ENCODE data around the gene ZNF444. TPM values are rescaled to one million over a fixed set of nuclear protein-coding genes. Genes with fewer than 3 reads are reported as not detected.

ZNF444 gene
- total RNA-seq, 1 experiment from 2014 or later = 31.7 TPM

Other genes starting within 250 kb of the ZNF444 start
- not detected for gene NLRP13, start 209.0 kb upstream of the ZNF444 start, total RNA-seq (2021; ENCODE audit: unreplicated experiment)
- gene NLRP8, start 193.5 kb upstream of the ZNF444 start, total RNA-seq (2021; ENCODE audit: unreplicated experiment) = not detected
- gene NLRP5, start 154.5 kb upstream of the ZNF444 start, total RNA-seq (2021; ENCODE audit: unreplicated experiment) = 0.30 TPM
- gene ZNF787, start 20.0 kb upstream of the ZNF444 start, total RNA-seq (2021; ENCODE audit: unreplicated experiment) = 40.3 TPM
- not detected for gene GALP, start 34.7 kb downstream of the ZNF444 start, total RNA-seq (2021; ENCODE audit: unreplicated experiment)
- gene ZSCAN5B, start 56.5 kb downstream of the ZNF444 start, total RNA-seq (2021; ENCODE audit: unreplicated experiment) = not detected
- gene ZSCAN5C, start 61.0 kb downstream of the ZNF444 start, total RNA-seq (2021; ENCODE audit: unreplicated experiment) = not detected
- not detected for gene EDDM13, start 131.5 kb downstream of the ZNF444 start, total RNA-seq (2021; ENCODE audit: unreplicated experiment)
- gene ZSCAN5A, start 173.6 kb downstream of the ZNF444 start, total RNA-seq (2021; ENCODE audit: unreplicated experiment) = 9.2 TPM